Mesenchymal stem cell (in vitro differentiated cells and primary cell): Measurements from ENCODE around the gene GNA14.
A peak's percentile ranks its signal among the peaks of the same experiment; 100 is the strongest.

ENCODE experiments used
- DNase-seq: peaks from one replicate; pipeline ENCODE4 v3.0.0-alpha.2; 2013
- H2AFZ ChIP-seq: one replicate; pipeline ENCODE4 v1.6.1; 2013; ENCODE audit warnings: low read depth, mild to moderate bottlenecking, control low read depth, inconsistent platforms, low read length, moderate library complexity
- H2AK5ac ChIP-seq: 2 replicates; pipeline ENCODE4 v1.6.1; 2013; ENCODE audit warnings: low read length, moderate library complexity, mild to moderate bottlenecking, inconsistent platforms; ENCODE audit not compliant: severe bottlenecking
- H2BK120ac ChIP-seq: one replicate; pipeline ENCODE4 v1.6.1; 2013; ENCODE audit warnings: low read depth, mild to moderate bottlenecking, inconsistent platforms, low read length, moderate library complexity
- H2BK12ac ChIP-seq, 2 experiments: one replicate each; pipeline ENCODE4 v1.6.1; 2013; ENCODE audit warnings: inconsistent platforms in 2 of 2, low read length in 2 of 2, mild to moderate bottlenecking in 2 of 2, moderate library complexity in 2 of 2, control low read depth in 1 of 2
- H2BK15ac ChIP-seq: one replicate; pipeline ENCODE4 v1.6.1; 2013; ENCODE audit warnings: mild to moderate bottlenecking, low read depth, inconsistent platforms; ENCODE audit not compliant: poor library complexity, severe bottlenecking
- H2BK5ac ChIP-seq: 2 replicates; pipeline ENCODE4 v1.6.1; 2013; ENCODE audit warnings: low read depth, mild to moderate bottlenecking, low read length, control low read depth, inconsistent platforms; ENCODE audit not compliant: poor library complexity, severe bottlenecking
- H3K14ac ChIP-seq, 2 experiments: one replicate each; pipeline ENCODE4 v1.6.1; 2013; ENCODE audit warnings: inconsistent platforms in 2 of 2, low read length in 2 of 2, control low read depth in 1 of 2, mild to moderate bottlenecking in 1 of 2, moderate library complexity in 1 of 2
- H3K18ac ChIP-seq, 2 experiments: one replicate each; pipeline ENCODE4 v1.6.1; 2013; ENCODE audit warnings: inconsistent platforms in 2 of 2, low read length in 2 of 2, control low read depth in 1 of 2, low read depth in 1 of 2, mild to moderate bottlenecking in 1 of 2
- H3K23ac ChIP-seq, 2 experiments: one replicate each; pipeline ENCODE4 v1.6.1; 2013; ENCODE audit warnings: inconsistent platforms in 2 of 2, low read length in 2 of 2, mild to moderate bottlenecking in 2 of 2, moderate library complexity in 2 of 2, control low read depth in 1 of 2
- H3K27ac ChIP-seq: 2 replicates; pipeline ENCODE4 v1.5.1; 2013; ENCODE audit warnings: mild to moderate bottlenecking, moderate library complexity, low read length, control low read depth, inconsistent platforms; ENCODE audit not compliant: poor library complexity, severe bottlenecking
- H3K27me3 ChIP-seq, 2 experiments: 2 replicates each; pipeline versions ENCODE4 v1.6.1 to v1.7.0; 2013; ENCODE audit warnings: low read length in 2 of 2, mild to moderate bottlenecking in 2 of 2, moderate library complexity in 2 of 2, control low read depth in 1 of 2, inconsistent platforms in 1 of 2; ENCODE audit not compliant: control insufficient read depth in 1 of 2, insufficient read depth in 1 of 2
- H3K36me3 ChIP-seq, 2 experiments: 2 replicates each; pipeline versions ENCODE4 v1.6.1 to v1.7.0; 2013; ENCODE audit warnings: low read length in 2 of 2, control low read depth in 1 of 2, inconsistent platforms in 1 of 2, low read depth in 1 of 2, mild to moderate bottlenecking in 1 of 2; ENCODE audit not compliant: insufficient read depth in 2 of 2, control insufficient read depth in 1 of 2
- H3K4ac ChIP-seq, 2 experiments: one replicate each; pipeline ENCODE4 v1.6.1; 2013; ENCODE audit warnings: inconsistent platforms in 2 of 2, low read length in 2 of 2, mild to moderate bottlenecking in 2 of 2, moderate library complexity in 2 of 2, control low read depth in 1 of 2, low read depth in 1 of 2
- H3K4me1 ChIP-seq: 2 replicates; pipeline ENCODE4 v1.6.1; 2013; ENCODE audit warnings: low read depth, low read length, control low read depth; ENCODE audit not compliant: control insufficient read depth, insufficient read depth
- H3K4me2 ChIP-seq: 2 replicates; pipeline ENCODE4 v1.6.1; 2013; ENCODE audit warnings: low read length, mild to moderate bottlenecking, inconsistent platforms; ENCODE audit not compliant: poor library complexity, severe bottlenecking
- H3K4me3 ChIP-seq, 2 experiments: 2 replicates each; pipeline versions ENCODE4 v1.5.1 to v1.7.0; 2013; ENCODE audit warnings: low read length in 2 of 2, mild to moderate bottlenecking in 2 of 2, control low read depth in 1 of 2, low read depth in 1 of 2; ENCODE audit not compliant: insufficient read depth in 1 of 2
- H3K79me1 ChIP-seq: replicated peaks from 2 replicates; pipeline ENCODE4 v1.6.1; 2013; ENCODE audit warnings: mild to moderate bottlenecking, control low read depth, low read length, inconsistent platforms; ENCODE audit not compliant: poor library complexity, severe bottlenecking
- H3K9ac ChIP-seq: 2 replicates; pipeline ENCODE4 v1.7.0; 2013; ENCODE audit warnings: mild to moderate bottlenecking, low read length, moderate library complexity
- H3K9me3 ChIP-seq: 2 replicates; pipeline ENCODE4 v1.7.0; 2013; ENCODE audit warnings: mild to moderate bottlenecking, low read length; ENCODE audit not compliant: control insufficient read depth
- H4K8ac ChIP-seq: one replicate; pipeline ENCODE4 v1.6.1; 2013; ENCODE audit warnings: inconsistent platforms, mild to moderate bottlenecking, low read length, moderate library complexity
- H4K91ac ChIP-seq: one replicate; pipeline ENCODE4 v1.6.1; 2013; ENCODE audit warnings: mild to moderate bottlenecking, low read length, inconsistent platforms
- WGBS: methylation state at CpG from one replicate; pipeline ENCODE4 v1.1.7; 2013; ENCODE audit warnings: mixed read lengths; 5-methylcytosine and 5-hydroxymethylcytosine counted together

Gene GNA14

GRCh38 chr9:77614645-77615044 is 33.5 kb downstream of the GNA14 start:
- H2AK5ac ChIP-seq: no peak overlapping the region
- no peak overlapping the region for H3K4ac ChIP-seq
- no peak overlapping the region for H4K8ac ChIP-seq
- H3K23ac ChIP-seq: no peak overlapping the region
- H2BK120ac ChIP-seq: no peak overlapping the region
- no peak overlapping the region for H3K18ac ChIP-seq
- no peak overlapping the region for H2BK12ac ChIP-seq
- no peak overlapping the region for H3K27ac ChIP-seq
- H3K36me3 ChIP-seq: no peaks in the 10 kb centered on the region
- DNase-seq: no peak
- no peak overlapping the region for H2AFZ ChIP-seq
- no peak overlapping the region for H2BK15ac ChIP-seq
- no peak overlapping the region for H3K4me3 ChIP-seq
- WGBS: 73% methylated on average over 3 of the region's 3 CpGs
- H3K4me2 ChIP-seq: no peak overlapping the region
- H4K91ac ChIP-seq: no peak overlapping the region
- no peaks in the 10 kb centered on the region for H3K79me1 ChIP-seq
- no peak overlapping the region for H3K14ac ChIP-seq
- no peaks in the 10 kb centered on the region for H3K9me3 ChIP-seq
- no peak overlapping the region for H3K9ac ChIP-seq
- H3K27me3 ChIP-seq: no peaks in the 10 kb centered on the region
- no peak overlapping the region for H2BK5ac ChIP-seq
- H3K4me1 ChIP-seq: no peaks in the 10 kb centered on the region

DNA sequence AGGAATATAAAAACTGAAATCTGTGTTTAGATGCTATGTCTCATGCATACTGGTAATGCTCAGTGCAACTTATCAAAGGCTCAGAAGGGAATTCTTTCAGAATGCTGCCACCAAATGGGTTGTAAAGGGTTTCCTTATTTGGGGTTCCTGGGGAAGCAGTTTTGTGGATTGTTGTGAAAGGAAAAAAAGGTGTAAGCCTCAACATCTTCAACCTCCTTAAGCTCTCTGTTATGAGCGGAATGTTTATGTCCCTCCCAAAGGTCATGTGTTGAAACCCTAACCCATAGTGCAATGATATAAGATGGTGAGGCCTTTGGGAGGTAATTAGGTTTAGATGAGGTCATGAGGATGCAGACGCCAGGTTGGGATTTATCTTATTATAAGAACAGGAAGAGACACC is 41.6 kb downstream of the GNA14 start:
- H3K36me3 ChIP-seq: no peaks in the 10 kb centered on the region
- H3K14ac ChIP-seq: no peak overlapping the region
- no peak overlapping the region for H3K23ac ChIP-seq
- no peak overlapping the region for H3K9ac ChIP-seq
- H4K91ac ChIP-seq: no peak overlapping the region
- H3K4me2 ChIP-seq: no peak overlapping the region
- H2BK12ac ChIP-seq: no peak overlapping the region
- H2AK5ac ChIP-seq: no peak overlapping the region
- WGBS: 13% methylated on average over 2 of the region's 2 CpGs
- no peaks in the 10 kb centered on the region for H3K9me3 ChIP-seq
- no peaks in the 10 kb centered on the region for H3K79me1 ChIP-seq
- no peak for DNase-seq
- H3K27me3 ChIP-seq: no peaks in the 10 kb centered on the region
- H4K8ac ChIP-seq: no peak overlapping the region
- no peak overlapping the region for H3K4me3 ChIP-seq
- H2AFZ ChIP-seq: no peak overlapping the region
- no peak overlapping the region for H3K4ac ChIP-seq
- no peak overlapping the region for H3K27ac ChIP-seq
- H2BK15ac ChIP-seq: no peak overlapping the region
- H3K4me1 ChIP-seq: no peaks in the 10 kb centered on the region
- no peak overlapping the region for H2BK120ac ChIP-seq
- H2BK5ac ChIP-seq: no peak overlapping the region
- no peak overlapping the region for H3K18ac ChIP-seq

GRCh38 chr9:77605449-77606220 is 42.5 kb downstream of the GNA14 start:
- H3K9me3 ChIP-seq: no peaks in the 10 kb centered on the region
- H2BK120ac ChIP-seq: no peak overlapping the region
- no peaks in the 10 kb centered on the region for H3K4me1 ChIP-seq
- H3K79me1 ChIP-seq: no peaks in the 10 kb centered on the region
- H3K23ac ChIP-seq: no peak overlapping the region
- H3K9ac ChIP-seq: no peak overlapping the region
- no peak overlapping the region for H3K4me2 ChIP-seq
- no peak overlapping the region for H3K4me3 ChIP-seq
- no peak overlapping the region for H3K18ac ChIP-seq
- H3K27ac ChIP-seq: no peak overlapping the region
- no peak overlapping the region for H3K14ac ChIP-seq
- no peak overlapping the region for H2BK15ac ChIP-seq
- peak overlapping the region in 1 of 2 experiments; percentile 21 for H3K4ac ChIP-seq
- no peaks in the 10 kb centered on the region for H3K36me3 ChIP-seq
- H2AFZ ChIP-seq: no peak overlapping the region
- peak; percentile 26 for DNase-seq
- 100% methylated on average over 1 of the region's 4 CpGs for WGBS
- H2BK12ac ChIP-seq: no peak overlapping the region
- H4K91ac ChIP-seq: no peak overlapping the region
- no peak overlapping the region for H4K8ac ChIP-seq
- no peak overlapping the region for H2BK5ac ChIP-seq
- no peaks in the 10 kb centered on the region for H3K27me3 ChIP-seq
- H2AK5ac ChIP-seq: no peak overlapping the region

DNA sequence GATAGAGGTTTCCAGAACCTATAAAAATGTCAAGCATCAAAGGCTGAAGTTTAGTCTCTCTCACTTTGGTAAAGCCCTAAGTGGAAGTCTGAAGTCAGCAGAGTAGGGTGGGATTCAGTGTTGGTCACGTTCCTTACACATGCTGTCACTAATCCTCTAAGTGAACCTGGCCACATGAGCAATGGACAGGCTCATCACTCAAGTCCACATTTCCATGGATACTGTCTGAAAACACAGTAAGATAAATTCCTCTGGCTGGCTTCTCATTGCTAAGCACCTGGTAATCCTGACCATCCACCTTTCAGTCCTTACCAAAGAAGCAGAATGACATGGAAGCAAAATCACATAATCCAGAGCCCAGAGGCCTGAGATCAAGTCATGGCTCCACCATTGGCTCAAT is 43.8 kb downstream of the GNA14 start:
- no peak overlapping the region for H2BK12ac ChIP-seq
- H3K9ac ChIP-seq: no peak overlapping the region
- no peaks in the 10 kb centered on the region for H3K27me3 ChIP-seq
- H3K79me1 ChIP-seq: no peaks in the 10 kb centered on the region
- no peak overlapping the region for H3K4me3 ChIP-seq
- H3K27ac ChIP-seq: no peak overlapping the region
- no peak overlapping the region for H2BK15ac ChIP-seq
- H3K23ac ChIP-seq: no peak overlapping the region
- H3K36me3 ChIP-seq: no peaks in the 10 kb centered on the region
- DNase-seq: no peak
- H4K8ac ChIP-seq: no peak overlapping the region
- no peaks in the 10 kb centered on the region for H3K9me3 ChIP-seq
- no peak overlapping the region for H3K18ac ChIP-seq
- H2BK120ac ChIP-seq: no peak overlapping the region
- no peak overlapping the region for H3K4ac ChIP-seq
- 54% methylated on average over 1 of the region's 1 CpG for WGBS
- no peak overlapping the region for H4K91ac ChIP-seq
- H3K4me2 ChIP-seq: no peak overlapping the region
- no peak overlapping the region for H2BK5ac ChIP-seq
- H2AFZ ChIP-seq: no peak overlapping the region
- H3K14ac ChIP-seq: no peak overlapping the region
- H2AK5ac ChIP-seq: no peak overlapping the region
- no peaks in the 10 kb centered on the region for H3K4me1 ChIP-seq
